GM12878 (cell line): ENCODE results near the gene REXO1.

Experiments used
- ATF2 ChIP-seq: IDR thresholded peaks from 2 replicates; pipeline ENCODE4 v1.6.1; 2012; ENCODE audit warnings: low read length, inconsistent platforms
- CREB1 ChIP-seq: IDR thresholded peaks from 2 replicates; pipeline ENCODE4 v1.6.1; 2012; ENCODE audit warnings: low read depth, mild to moderate bottlenecking, inconsistent platforms
- CTCF ChIP-seq, 3 experiments: IDR thresholded peaks in 2 of 3; conservative IDR thresholded peaks in 1 of 3; 2 replicates each; pipeline ENCODE4 v1.5.1; 2011; ENCODE audit warnings: low read depth in 3 of 3, low read length in 3 of 3, mild to moderate bottlenecking in 3 of 3, control low read depth in 2 of 3, moderate library complexity in 2 of 3, inconsistent platforms in 1 of 3, mixed read lengths in 1 of 3; ENCODE audit not compliant: control insufficient read depth in 2 of 3, insufficient read depth in 1 of 3; ENCODE audit errors: extremely low read depth in 1 of 3
- FOXM1 ChIP-seq: IDR thresholded peaks from 2 replicates; pipeline ENCODE4 v1.6.1; 2012; ENCODE audit warnings: low read depth, mild to moderate bottlenecking, inconsistent platforms, low read length, moderate library complexity
- IKZF1 ChIP-seq: fragments of 450-650 bp; conservative IDR thresholded peaks from 2 replicates; pipeline ENCODE4 v1.6.1; 2017; ENCODE audit warnings: antibody characterized with exemption, mild to moderate bottlenecking
- MLLT1 ChIP-seq: fragments of 450-650 bp; IDR thresholded peaks from 2 replicates; pipeline ENCODE4 v1.6.1; 2016; ENCODE audit warnings: mild to moderate bottlenecking
- POLR2A ChIP-seq: IDR thresholded peaks from 2 replicates; pipeline ENCODE4 v1.6.1; 2011; ENCODE audit warnings: low read depth, mild to moderate bottlenecking, low read length
- RAD21 ChIP-seq: IDR thresholded peaks from 2 replicates; pipeline ENCODE4 v1.6.1; 2011; ENCODE audit warnings: mild to moderate bottlenecking, low read depth, low read length, moderate library complexity; ENCODE audit not compliant: insufficient read depth
- REST ChIP-seq: IDR thresholded peaks from 2 replicates; pipeline ENCODE4 v1.6.1; 2012; ENCODE audit warnings: mild to moderate bottlenecking, low read depth, low read length
- SMC3 ChIP-seq: IDR thresholded peaks from 2 replicates; pipeline ENCODE4 v1.6.1; 2011; ENCODE audit warnings: low read length, improper control_type of control experiment, borderline replicate concordance
- SUZ12 ChIP-seq: fragments of 200-600 bp; sonication (generic); IDR thresholded peaks from one replicate; pipeline ENCODE4 v1.6.1; 2018; ENCODE audit warnings: antibody characterized with exemption, mild to moderate bottlenecking; ENCODE audit not compliant: unreplicated experiment
- USF1 ChIP-seq: IDR thresholded peaks from 2 replicates; pipeline ENCODE4 v1.6.1; 2011; ENCODE audit warnings: borderline replicate concordance, low read depth, mild to moderate bottlenecking, moderate library complexity, mixed read lengths, low read length; ENCODE audit not compliant: insufficient read depth; ENCODE audit errors: extremely low read length
- ZNF274 ChIP-seq: IDR thresholded peaks from one replicate; pipeline ENCODE4 v1.8.0; 2011; ENCODE audit not compliant: insufficient read length, insufficient read depth

- TF ChIP-seq POLR2A (no peak), ZNF274 (no peak), ATF2 (no peak), CTCF (IDR thresholded peaks at IDR 0.05 in 2 of 3, conservative IDR thresholded peaks at IDR 0.05 in 1 of 3; ENCODE audit: control insufficient read depth in 2 of 3, extremely low read depth in 1 of 3, insufficient read depth in 1 of 3, low read depth in 3 of 3, low read length in 3 of 3) (no peak), SMC3 (no peak), REST (no peak), IKZF1 (no peak), FOXM1 (no peak), USF1 (no peak), MLLT1 (no peak), CREB1 (no peak), RAD21 (no peak), SUZ12 (no peak)
Measured at GRCh38 chr19:1844513-1845124, 3.7 kb downstream of the REXO1 start.
